ENCODE data around the gene ZBTB45. TPM values are rescaled to one million over a fixed set of nuclear protein-coding genes. Genes with fewer than 3 reads are reported as not detected.
"Not testable (repeated sequence)": the region's sequence is repeated elsewhere in the genome, so short reads cannot be mapped to it uniquely, and the experiment has no call there.

Gene ZBTB45
- total RNA-seq, 4 donors from 2014 or later, result 7.4 to 21.6 (median 14.3) TPM

- Histone ChIP-seq H3K36me3 (no peaks in the 10 kb centered on the region), H3K4me1 (no peaks in the 10 kb centered on the region), H3K4me3 (no peak overlapping the region), H3K27me3 (no peaks in the 10 kb centered on the region), H3K27ac (no peak overlapping the region), H3K9me3 (no peaks in the 10 kb centered on the region)
- no peak for DNase-seq
- TF ChIP-seq POLR2A (IDR thresholded peaks at IDR 0.05), result no peak
- TF ChIP-seq CTCF (IDR thresholded peaks at IDR 0.05), result no peak
These were observed 28.2 kb downstream of the ZBTB45 start for GRCh38 chr19:58491393-58491792.

- not testable (repeated sequence) for H3K27me3 ChIP-seq, H3K9me3 ChIP-seq, H3K27ac ChIP-seq, H3K4me1 ChIP-seq, DNase-seq, H3K4me3 ChIP-seq
- H3K36me3 ChIP-seq, result peaks cover 0 to 17% (median 0%) of the 10 kb centered on the region in 3 donors
These were observed 35.3 kb downstream of the ZBTB45 start for GRCh38 chr19:58484349-58484748.

- TF ChIP-seq POLR2A (IDR thresholded peaks at IDR 0.05), result no peak
- no peak overlapping the region for H3K27ac ChIP-seq
- H3K27me3 ChIP-seq, result no peaks in the 10 kb centered on the region
- no peak for DNase-seq
- H3K4me3 ChIP-seq, result no peak overlapping the region
- H3K4me1 ChIP-seq, result no peaks in the 10 kb centered on the region
- no peaks in the 10 kb centered on the region for H3K9me3 ChIP-seq
- H3K36me3 ChIP-seq, result peaks cover 0 to 17% (median 0%) of the 10 kb centered on the region in 3 donors
These were observed 35.8 kb downstream of the ZBTB45 start for GRCh38 chr19:58483776-58484175.

GRCh38 chr19:58482372-58482771 is 37.2 kb downstream of the ZBTB45 start:
- Histone ChIP-seq H3K4me1 (peaks cover 0 to under 1% (median 0%) of the 10 kb centered on the region in 4 donors), H3K36me3 (peaks cover 0 to 17% (median 0%) of the 10 kb centered on the region in 3 donors), H3K27me3 (no peaks in the 10 kb centered on the region), H3K4me3 (no peak overlapping the region), H3K9me3 (no peaks in the 10 kb centered on the region), H3K27ac (no peak overlapping the region)
- DNase-seq, result no peak
- TF ChIP-seq POLR2A (IDR thresholded peaks at IDR 0.05) (no peak), CTCF (IDR thresholded peaks at IDR 0.05) (no peak)

- no peaks in the 10 kb centered on the region for H3K27me3 ChIP-seq
- no peak overlapping the region for H3K4me3 ChIP-seq
- DNase-seq, result no peak
- H3K9me3 ChIP-seq, result no peaks in the 10 kb centered on the region
- peaks cover 0 to 10% (median 4%) of the 10 kb centered on the region in 4 donors for H3K4me1 ChIP-seq
- H3K36me3 ChIP-seq, result peaks cover 0 to 17% (median 0%) of the 10 kb centered on the region in 3 donors
- no peak overlapping the region for H3K27ac ChIP-seq
- TF ChIP-seq POLR2A (IDR thresholded peaks at IDR 0.05), result no peak
- no peak for TF ChIP-seq CTCF (IDR thresholded peaks at IDR 0.05)
These were observed 38.8 kb downstream of the ZBTB45 start for GRCh38 chr19:58480831-58481230.

- no peak for TF ChIP-seq POLR2A (IDR thresholded peaks at IDR 0.05)
- H3K27ac ChIP-seq, result no peak overlapping the region
- H3K27me3 ChIP-seq, result no peaks in the 10 kb centered on the region
- H3K4me3 ChIP-seq, result no peak overlapping the region
- H3K9me3 ChIP-seq, result no peaks in the 10 kb centered on the region
- peaks cover 0 to 17% (median 0%) of the 10 kb centered on the region in 3 donors for H3K36me3 ChIP-seq
- peaks cover 0 to 10% (median 4%) of the 10 kb centered on the region in 4 donors for H3K4me1 ChIP-seq
- no peak for DNase-seq
These were observed 39.2 kb downstream of the ZBTB45 start for GRCh38 chr19:58480481-58480830.

GRCh38 chr19:58479736-58480480 is 39.7 kb downstream of the ZBTB45 start:
- H3K36me3 ChIP-seq, result peaks cover 0 to 17% (median 0%) of the 10 kb centered on the region in 3 donors
- no peak overlapping the region for H3K27ac ChIP-seq
- no peak overlapping the region for H3K4me3 ChIP-seq
- no peaks in the 10 kb centered on the region for H3K27me3 ChIP-seq
- no peak for DNase-seq
- TF ChIP-seq POLR2A (IDR thresholded peaks at IDR 0.05) (no peak), CTCF (IDR thresholded peaks at IDR 0.05) (no peak)
- no peaks in the 10 kb centered on the region for H3K9me3 ChIP-seq
- H3K4me1 ChIP-seq, result peaks cover 0 to 15% (median 6%) of the 10 kb centered on the region in 4 donors
